Measurements from ENCODE around the gene CFAP97.

GRCh38 chr4:185227713-185228278 lies 24.0 kb upstream of the CFAP97 start:
- TF ChIP-seq, protein P1, sequence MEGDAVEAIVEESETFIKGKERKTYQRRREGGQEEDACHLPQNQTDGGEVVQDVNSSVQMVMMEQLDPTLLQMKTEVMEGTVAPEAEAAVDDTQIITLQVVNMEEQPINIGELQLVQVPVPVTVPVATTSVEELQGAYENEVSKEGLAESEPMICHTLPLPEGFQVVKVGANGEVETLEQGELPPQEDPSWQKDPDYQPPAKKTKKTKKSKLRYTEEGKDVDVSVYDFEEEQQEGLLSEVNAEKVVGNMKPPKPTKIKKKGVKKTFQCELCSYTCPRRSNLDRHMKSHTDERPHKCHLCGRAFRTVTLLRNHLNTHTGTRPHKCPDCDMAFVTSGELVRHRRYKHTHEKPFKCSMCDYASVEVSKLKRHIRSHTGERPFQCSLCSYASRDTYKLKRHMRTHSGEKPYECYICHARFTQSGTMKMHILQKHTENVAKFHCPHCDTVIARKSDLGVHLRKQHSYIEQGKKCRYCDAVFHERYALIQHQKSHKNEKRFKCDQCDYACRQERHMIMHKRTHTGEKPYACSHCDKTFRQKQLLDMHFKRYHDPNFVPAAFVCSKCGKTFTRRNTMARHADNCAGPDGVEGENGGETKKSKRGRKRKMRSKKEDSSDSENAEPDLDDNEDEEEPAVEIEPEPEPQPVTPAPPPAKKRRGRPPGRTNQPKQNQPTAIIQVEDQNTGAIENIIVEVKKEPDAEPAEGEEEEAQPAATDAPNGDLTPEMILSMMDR (IDR thresholded peaks at IDR 0.05; ENCODE audit: low read depth, low read length): no peak
- no peak for TF ChIP-seq EZH2phosphoT487 (IDR thresholded peaks at IDR 0.05; ENCODE audit: low read depth)
